ENCODE measurements around the gene AUTS2. TPM values are rescaled to one million over a fixed set of nuclear protein-coding genes. Genes with fewer than 3 reads are reported as not detected.

Gene AUTS2
- total RNA-seq, 1 experiment from 2014 or later, result 256 TPM

DNA sequence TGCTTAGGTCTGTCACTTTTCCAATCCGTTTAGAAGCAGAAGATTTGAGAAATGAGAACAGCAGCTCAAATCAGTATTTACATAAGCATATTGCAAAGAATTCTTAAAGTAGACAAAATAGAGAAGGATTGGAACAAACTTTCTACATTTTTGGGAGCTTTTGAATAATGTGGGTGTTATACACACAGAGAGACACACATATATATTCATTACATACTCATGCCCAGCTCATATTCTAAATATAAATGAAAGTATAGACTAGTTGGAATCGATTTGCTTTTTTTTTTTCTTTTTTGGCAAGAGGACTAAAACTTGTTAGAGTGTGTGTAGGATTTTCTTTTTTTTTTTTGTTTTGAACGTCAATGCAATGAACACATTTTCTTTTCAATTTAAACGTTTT lies 538.9 kb downstream of the AUTS2 start:
- no peaks in the 10 kb centered on the region for H4K20me1 ChIP-seq (ENCODE audit: control insufficient read depth, insufficient read depth, insufficient read length)
- no peak overlapping the region for H4K91ac ChIP-seq (ENCODE audit: insufficient read length, low read depth, low read length)
- H3K9me3 ChIP-seq (ENCODE audit: control insufficient read depth, low read depth, low read length), result no peaks in the 10 kb centered on the region
- no peak overlapping the region for H2BK120ac ChIP-seq (ENCODE audit: low read depth, low read length, poor library complexity, severe bottlenecking)
- no peaks in the 10 kb centered on the region for H3K23me2 ChIP-seq (ENCODE audit: insufficient read length, low read depth, low read length, poor library complexity, severe bottlenecking)
- no peak overlapping the region for H3K27ac ChIP-seq (ENCODE audit: insufficient read length, low read depth, low read length)
- no peaks in the 10 kb centered on the region for H3K79me1 ChIP-seq (ENCODE audit: insufficient read depth, low read depth, low read length, poor library complexity, severe bottlenecking)
- H3K14ac ChIP-seq (ENCODE audit: insufficient read depth, low read length), result no peak overlapping the region
- no peaks in the 10 kb centered on the region for H3K79me2 ChIP-seq (ENCODE audit: insufficient read depth, low read length)
- no peak overlapping the region for H3T11ph ChIP-seq (ENCODE audit: low read length)
- H3K23ac ChIP-seq (ENCODE audit: insufficient read length, low read depth, low read length), result no peak overlapping the region
- no peak overlapping the region for H3K18ac ChIP-seq (ENCODE audit: insufficient read length, low read depth, low read length)
- no peak overlapping the region for H2BK20ac ChIP-seq (ENCODE audit: low read depth, low read length, poor library complexity, severe bottlenecking)
- Mint-ChIP-seq H3K4me1 (peaks cover 12 to 21% of the 10 kb centered on the region in 2 experiments), H3K9me3 (no peaks in the 10 kb centered on the region), H3K27ac (no peak overlapping the region), H3K4me3 (no peak overlapping the region), H3K27me3 (ENCODE audit: low read depth) (no peaks in the 10 kb centered on the region), H3K36me3 (ENCODE audit: insufficient read depth in 1 of 3, low read depth in 3 of 3) (no peaks in the 10 kb centered on the region)
- H2BK5ac ChIP-seq (ENCODE audit: insufficient read length, low read length), result no peak overlapping the region
- no peak overlapping the region for H3K9ac ChIP-seq (ENCODE audit: extremely low read depth, insufficient read length, low read length)
- H3K4me1 ChIP-seq (ENCODE audit: insufficient read depth, low read length), result no peaks in the 10 kb centered on the region
- WGBS (ENCODE audit: extremely low coverage, insufficient read length, low lambda C conversion rate), result no CpG with 5 or more reads among the region's 4 CpGs
- H2BK15ac ChIP-seq (ENCODE audit: low read depth, low read length), result no peak overlapping the region
- no peak overlapping the region for H2AK5ac ChIP-seq (ENCODE audit: insufficient read length, low read length)
- H2AFZ ChIP-seq (ENCODE audit: low read length), result no peak overlapping the region
- no peak overlapping the region for H3K4me2 ChIP-seq (ENCODE audit: insufficient read depth, insufficient read length, low read length)
- H3K4ac ChIP-seq (ENCODE audit: low read depth, low read length), result no peak overlapping the region
- no peak for DNase-seq
- no peak overlapping the region for H2BK12ac ChIP-seq (ENCODE audit: insufficient read length, low read depth, low read length)
- TF ChIP-seq, protein P1, sequence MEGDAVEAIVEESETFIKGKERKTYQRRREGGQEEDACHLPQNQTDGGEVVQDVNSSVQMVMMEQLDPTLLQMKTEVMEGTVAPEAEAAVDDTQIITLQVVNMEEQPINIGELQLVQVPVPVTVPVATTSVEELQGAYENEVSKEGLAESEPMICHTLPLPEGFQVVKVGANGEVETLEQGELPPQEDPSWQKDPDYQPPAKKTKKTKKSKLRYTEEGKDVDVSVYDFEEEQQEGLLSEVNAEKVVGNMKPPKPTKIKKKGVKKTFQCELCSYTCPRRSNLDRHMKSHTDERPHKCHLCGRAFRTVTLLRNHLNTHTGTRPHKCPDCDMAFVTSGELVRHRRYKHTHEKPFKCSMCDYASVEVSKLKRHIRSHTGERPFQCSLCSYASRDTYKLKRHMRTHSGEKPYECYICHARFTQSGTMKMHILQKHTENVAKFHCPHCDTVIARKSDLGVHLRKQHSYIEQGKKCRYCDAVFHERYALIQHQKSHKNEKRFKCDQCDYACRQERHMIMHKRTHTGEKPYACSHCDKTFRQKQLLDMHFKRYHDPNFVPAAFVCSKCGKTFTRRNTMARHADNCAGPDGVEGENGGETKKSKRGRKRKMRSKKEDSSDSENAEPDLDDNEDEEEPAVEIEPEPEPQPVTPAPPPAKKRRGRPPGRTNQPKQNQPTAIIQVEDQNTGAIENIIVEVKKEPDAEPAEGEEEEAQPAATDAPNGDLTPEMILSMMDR (conservative IDR thresholded peaks at IDR 0.05), result no peak
- H3K56ac ChIP-seq (ENCODE audit: insufficient read length, low read depth, low read length), result no peak overlapping the region
- H4K8ac ChIP-seq (replicated peaks; ENCODE audit: insufficient read length, low read depth, low read length), result no peak overlapping the region
- H3K27me3 ChIP-seq (ENCODE audit: insufficient read depth, low read length), result no peaks in the 10 kb centered on the region
- H4K5ac ChIP-seq (ENCODE audit: insufficient read length, low read depth, low read length), result no peak overlapping the region

All from H9 (cell line).